WTC11 (cell line): Measurements from ENCODE around the gene KAT2B. TPM values are rescaled to one million over a fixed set of nuclear protein-coding genes. Genes with fewer than 3 reads are reported as not detected.

Experiments used
- ATAC-seq: fragments of 200-7000 bp; cut with Tn5 transposase; 2 replicates; pipeline ENCODE4 v1.10.0; 2021; ENCODE audit warnings: mild to moderate bottlenecking, moderate library complexity
- CTCF ChIA-PET: fragments of 300-600 bp; sonication (Branson Sonifier 250); formaldehyde crosslinking; loops from one replicate; lab custom pipeline; 2021; ENCODE audit warnings: antibody characterized with exemption; lab: Charles Lee
- POLR2A ChIA-PET: fragments of 350-600 bp; sonication (Branson Sonifier 250); formaldehyde crosslinking; loops from one replicate; lab custom pipeline; 2021; ENCODE audit warnings: antibody characterized with exemption; lab: Charles Lee
- DNase-seq: peaks from one replicate; pipeline ENCODE4 v3.0.0; 2021; ENCODE audit warnings: low spot score
- H3K27ac Mint-ChIP-seq: 2 replicates; pipeline ENCODE4 v1.8.0; 2021; ENCODE audit warnings: mixed read lengths
- H3K27me3 Mint-ChIP-seq: 2 replicates; pipeline ENCODE4 v1.8.0; 2021; ENCODE audit warnings: low read depth, mild to moderate bottlenecking, moderate library complexity, mixed read lengths
- H3K36me3 Mint-ChIP-seq: 2 replicates; pipeline ENCODE4 v1.8.0; 2021; ENCODE audit warnings: mixed read lengths
- H3K4me1 Mint-ChIP-seq: 2 replicates; pipeline ENCODE4 v1.8.0; 2022; ENCODE audit warnings: mixed read lengths
- H3K4me3 Mint-ChIP-seq: 2 replicates; pipeline ENCODE4 v1.8.0; 2021; ENCODE audit warnings: mild to moderate bottlenecking, moderate library complexity, mixed read lengths
- H3K9me3 Mint-ChIP-seq: 2 replicates; pipeline ENCODE4 v1.8.0; 2021; ENCODE audit warnings: mixed read lengths
- AFF4 ChIP-seq: sonication (generic); formaldehyde crosslinking; IDR thresholded peaks from 2 replicates; pipeline ENCODE4 v1.8.1; 2023; ENCODE audit warnings: mild to moderate bottlenecking, missing genetic modification reagents, borderline replicate concordance
- ARID4B ChIP-seq: sonication (generic); formaldehyde crosslinking; IDR thresholded peaks from 2 replicates; pipeline ENCODE4 v1.8.0; 2023; ENCODE audit warnings: missing genetic modification reagents, mild to moderate bottlenecking, borderline replicate concordance
- CDX4 ChIP-seq: fragments of 250-450 bp; sonication (Bioruptor Pico); IDR thresholded peaks from 2 replicates; pipeline ENCODE4 v1.9.0; 2021; ENCODE audit warnings: moderate library complexity, mild to moderate bottlenecking, inconsistent platforms, borderline replicate concordance
- E2F1 ChIP-seq: sonication (generic); formaldehyde crosslinking; IDR thresholded peaks from 2 replicates; pipeline ENCODE4 v1.8.0; 2022; ENCODE audit warnings: mild to moderate bottlenecking, missing genetic modification reagents
- ETV6 ChIP-seq: sonication (generic); formaldehyde crosslinking; IDR thresholded peaks from 2 replicates; pipeline ENCODE4 v1.8.1; 2022; ENCODE audit warnings: mild to moderate bottlenecking, missing genetic modification reagents
- GABPB1 ChIP-seq: sonication (generic); formaldehyde crosslinking; IDR thresholded peaks from 2 replicates; pipeline ENCODE4 v1.8.1; 2023; ENCODE audit warnings: mild to moderate bottlenecking, missing genetic modification reagents
- GRHL2 ChIP-seq: fragments of 250-450 bp; sonication (Bioruptor Pico); IDR thresholded peaks from 2 replicates; pipeline ENCODE4 v1.8.0; 2022; ENCODE audit warnings: mild to moderate bottlenecking, moderate library complexity; ENCODE audit not compliant: insufficient replicate concordance, severe bottlenecking
- HMGA2 ChIP-seq: fragments of 250-450 bp; sonication (Bioruptor Pico); IDR thresholded peaks from 2 replicates; pipeline ENCODE4 v1.4.0; 2021; ENCODE audit warnings: mild to moderate bottlenecking, moderate library complexity
- NFYB ChIP-seq: sonication (generic); formaldehyde crosslinking; conservative IDR thresholded peaks from 2 replicates; pipeline ENCODE4 v1.8.0; 2022; ENCODE audit warnings: low read depth, missing genetic modification reagents
- OVOL2 ChIP-seq: fragments of 250-450 bp; sonication (Bioruptor Pico); IDR thresholded peaks from 2 replicates; pipeline ENCODE4 v1.9.0; 2021; ENCODE audit warnings: mild to moderate bottlenecking, borderline replicate concordance
- RORB ChIP-seq: fragments of 250-450 bp; sonication (Bioruptor Pico); IDR thresholded peaks from 2 replicates; pipeline ENCODE4 v1.9.0; 2021; ENCODE audit warnings: mild to moderate bottlenecking
- SMAD3 ChIP-seq: sonication (generic); formaldehyde crosslinking; IDR thresholded peaks from 2 replicates; pipeline ENCODE4 v1.8.0; 2022; ENCODE audit warnings: missing genetic modification reagents, mild to moderate bottlenecking, borderline replicate concordance
- SP1 ChIP-seq: sonication (generic); formaldehyde crosslinking; conservative IDR thresholded peaks from 2 replicates; pipeline ENCODE4 v1.8.1; 2022; ENCODE audit warnings: missing genetic modification reagents
- ZNF416 ChIP-seq: fragments of 250-450 bp; sonication (Bioruptor Pico); IDR thresholded peaks from 2 replicates; pipeline ENCODE4 v1.9.0; 2021; ENCODE audit warnings: mild to moderate bottlenecking, inconsistent platforms
- ZNF532 ChIP-seq: fragments of 250-450 bp; sonication (Bioruptor Pico); IDR thresholded peaks from 2 replicates; pipeline ENCODE4 v1.9.0; 2021; ENCODE audit warnings: mild to moderate bottlenecking, borderline replicate concordance
- ZNF671 ChIP-seq: fragments of 250-450 bp; sonication (Bioruptor Pico); IDR thresholded peaks from 2 replicates; pipeline ENCODE4 v1.8.0; 2021; ENCODE audit warnings: mild to moderate bottlenecking
- total RNA-seq: library from RNA; stranded (reverse); gene quantifications from 3 replicates; pipeline ENCODE4 v1.2.3, GENCODE V29; 2021

Gene KAT2B
- total RNA-seq, 1 experiment from 2014 or later: 2.7 TPM

- POLR2A ChIA-PET: interaction anchor here (0.7 kb wide), 1 partner anchor 257 kb away, joined by 3 read pairs; no protein-coding TSS in a partner anchor
- H3K9me3 Mint-ChIP-seq: no peaks in the 10 kb centered on the region
- H3K27me3 Mint-ChIP-seq: no peaks in the 10 kb centered on the region
- ATAC-seq (no peak), DNase-seq (no peak)
- H3K36me3 Mint-ChIP-seq: no peaks in the 10 kb centered on the region
- TF ChIP-seq OVOL2 (CRISPR knock-in tag) (no peak), CDX4 (CRISPR knock-in tag) (no peak)
- H3K4me3 Mint-ChIP-seq: no peak overlapping the region
- H3K27ac Mint-ChIP-seq: no peak overlapping the region
- CTCF ChIA-PET: no interaction called here
- peaks cover 6% of the 10 kb centered on the region for H3K4me1 Mint-ChIP-seq
Measured at GRCh38 chr3:20136231-20136630, 96.0 kb downstream of the KAT2B start.

- ChIA-PET POLR2A (no interaction called here), CTCF (interaction anchor here (0.6 kb wide), 1 partner anchor 104 kb away, joined by 3 read pairs; no protein-coding TSS in a partner anchor)
- no peak overlapping the region for H3K4me3 Mint-ChIP-seq
- ATAC-seq (no peak), DNase-seq (no peak)
- TF ChIP-seq CDX4 (CRISPR knock-in tag) (no peak), ETV6 (CRISPR knock-in tag) (no peak), OVOL2 (CRISPR knock-in tag) (no peak), ZNF532 (no peak), GABPB1 (CRISPR knock-in tag) (no peak)
- no peaks in the 10 kb centered on the region for H3K36me3 Mint-ChIP-seq
- H3K9me3 Mint-ChIP-seq: no peaks in the 10 kb centered on the region
- peaks cover 16% of the 10 kb centered on the region for H3K4me1 Mint-ChIP-seq
- no peak overlapping the region for H3K27ac Mint-ChIP-seq
- H3K27me3 Mint-ChIP-seq: no peaks in the 10 kb centered on the region
Measured at GRCh38 chr3:20137647-20138046, 97.4 kb downstream of the KAT2B start.

GRCh38 chr3:20140881-20141280 lies 100.6 kb downstream of the KAT2B start:
- H3K36me3 Mint-ChIP-seq: no peaks in the 10 kb centered on the region
- H3K27ac Mint-ChIP-seq: no peak overlapping the region
- ATAC-seq (no peak), DNase-seq (no peak)
- no peak overlapping the region for H3K4me3 Mint-ChIP-seq
- H3K9me3 Mint-ChIP-seq: peaks cover 8% of the 10 kb centered on the region
- ChIA-PET CTCF (interaction anchor here (1.3 kb wide), 1 partner anchor 890 kb away, joined by 4 read pairs; no protein-coding TSS in a partner anchor), POLR2A (no interaction called here)
- H3K4me1 Mint-ChIP-seq: peaks cover 16% of the 10 kb centered on the region
- no peaks in the 10 kb centered on the region for H3K27me3 Mint-ChIP-seq
- TF ChIP-seq ARID4B (CRISPR knock-in tag) (no peak), GRHL2 (no peak), ZNF416 (CRISPR knock-in tag) (no peak), RORB (CRISPR knock-in tag) (no peak), NFYB (CRISPR knock-in tag) (no peak), E2F1 (CRISPR knock-in tag) (no peak), HMGA2 (CRISPR knock-in tag) (no peak), SP1 (CRISPR knock-in tag) (no peak), SMAD3 (CRISPR knock-in tag) (no peak), ZNF671 (CRISPR knock-in tag) (no peak), AFF4 (CRISPR knock-in tag) (no peak)
